Measurements from ENCODE around the gene SLC38A2.

GRCh38 chr12:46370792-46371717 lies 1.5 kb downstream of the SLC38A2 start:
- TF ChIP-seq USF2 (IDR thresholded peaks at IDR 0.05; ENCODE audit: low read depth, low read length): peak; percentile 97
- 0 out of 2 replicates have a peak, but pooled peaks have one; percentile 18 for TF ChIP-seq CTCF (conservative IDR thresholded peaks at IDR 0.05; ENCODE audit: low read depth, low read length)
- TF ChIP-seq MAZ (IDR thresholded peaks at IDR 0.05; ENCODE audit: borderline replicate concordance, low read depth, low read length): peak; percentile 88
- no peak for TF ChIP-seq CEBPB (IDR thresholded peaks at IDR 0.05; ENCODE audit: low read depth, low read length)

Measured in IMR-90 (cell line).